WTC11 (cell line): ENCODE measurements around the gene PPOX. TPM values are rescaled to one million over a fixed set of nuclear protein-coding genes. Genes with fewer than 3 reads are reported as not detected.

Experiments
- ATAC-seq: fragments of 200-7000 bp; cut with Tn5 transposase; 2 replicates; pipeline ENCODE4 v1.10.0; 2021; ENCODE audit warnings: mild to moderate bottlenecking, moderate library complexity
- CTCF ChIA-PET: fragments of 300-600 bp; sonication (Branson Sonifier 250); formaldehyde crosslinking; loops from one replicate; lab custom pipeline; 2021; ENCODE audit warnings: antibody characterized with exemption; lab: Charles Lee
- POLR2A ChIA-PET: fragments of 350-600 bp; sonication (Branson Sonifier 250); formaldehyde crosslinking; loops from one replicate; lab custom pipeline; 2021; ENCODE audit warnings: antibody characterized with exemption; lab: Charles Lee
- DNase-seq: peaks from one replicate; pipeline ENCODE4 v3.0.0; 2021; ENCODE audit warnings: low spot score
- H3K27ac Mint-ChIP-seq: 2 replicates; pipeline ENCODE4 v1.8.0; 2021; ENCODE audit warnings: mixed read lengths
- H3K27me3 Mint-ChIP-seq: 2 replicates; pipeline ENCODE4 v1.8.0; 2021; ENCODE audit warnings: low read depth, mild to moderate bottlenecking, moderate library complexity, mixed read lengths
- H3K36me3 Mint-ChIP-seq: 2 replicates; pipeline ENCODE4 v1.8.0; 2021; ENCODE audit warnings: mixed read lengths
- H3K4me1 Mint-ChIP-seq: 2 replicates; pipeline ENCODE4 v1.8.0; 2022; ENCODE audit warnings: mixed read lengths
- H3K4me3 Mint-ChIP-seq: 2 replicates; pipeline ENCODE4 v1.8.0; 2021; ENCODE audit warnings: mild to moderate bottlenecking, moderate library complexity, mixed read lengths
- H3K9me3 Mint-ChIP-seq: 2 replicates; pipeline ENCODE4 v1.8.0; 2021; ENCODE audit warnings: mixed read lengths
- CBFB ChIP-seq: sonication (generic); formaldehyde crosslinking; IDR thresholded peaks from 2 replicates; pipeline ENCODE4 v1.8.1; 2022; ENCODE audit warnings: mild to moderate bottlenecking, low read depth, missing genetic modification reagents
- CREM ChIP-seq: sonication (generic); formaldehyde crosslinking; IDR thresholded peaks from 2 replicates; pipeline ENCODE4 v1.8.1; 2022; ENCODE audit warnings: mild to moderate bottlenecking, missing genetic modification reagents, moderate library complexity
- ESRRA ChIP-seq: sonication (generic); formaldehyde crosslinking; IDR thresholded peaks from 2 replicates; pipeline ENCODE4 v1.8.1; 2022; ENCODE audit warnings: mild to moderate bottlenecking, missing genetic modification reagents, borderline replicate concordance
- FOXP1 ChIP-seq: sonication (generic); formaldehyde crosslinking; IDR thresholded peaks from 2 replicates; pipeline ENCODE4 v1.8.0; 2022; ENCODE audit warnings: missing genetic modification reagents, mild to moderate bottlenecking, moderate library complexity, borderline replicate concordance
- GABPB1 ChIP-seq: sonication (generic); formaldehyde crosslinking; IDR thresholded peaks from 2 replicates; pipeline ENCODE4 v1.8.1; 2023; ENCODE audit warnings: mild to moderate bottlenecking, missing genetic modification reagents
- GTF2I ChIP-seq: fragments of 250-450 bp; sonication (Bioruptor Pico); conservative IDR thresholded peaks from 2 replicates; pipeline ENCODE4 v1.4.0; 2021; ENCODE audit warnings: mild to moderate bottlenecking
- MXD4 ChIP-seq: fragments of 250-450 bp; sonication (Bioruptor Pico); IDR thresholded peaks from 2 replicates; pipeline ENCODE4 v1.8.0; 2021; ENCODE audit warnings: mild to moderate bottlenecking, moderate library complexity, borderline replicate concordance
- SMAD4 ChIP-seq: sonication (generic); formaldehyde crosslinking; IDR thresholded peaks from 2 replicates; pipeline ENCODE4 v1.8.0; 2022; ENCODE audit warnings: mild to moderate bottlenecking, missing genetic modification reagents
- SP1 ChIP-seq: sonication (generic); formaldehyde crosslinking; conservative IDR thresholded peaks from 2 replicates; pipeline ENCODE4 v1.8.1; 2022; ENCODE audit warnings: missing genetic modification reagents
- TEAD1 ChIP-seq: sonication (generic); formaldehyde crosslinking; IDR thresholded peaks from 2 replicates; pipeline ENCODE4 v1.8.0; 2022; ENCODE audit warnings: mild to moderate bottlenecking, missing genetic modification reagents
- TEAD4 ChIP-seq: sonication (generic); formaldehyde crosslinking; IDR thresholded peaks from 2 replicates; pipeline ENCODE4 v1.8.0; 2022; ENCODE audit warnings: mild to moderate bottlenecking, missing genetic modification reagents
- ZBTB21 ChIP-seq: sonication (generic); formaldehyde crosslinking; IDR thresholded peaks from 2 replicates; pipeline ENCODE4 v1.8.1; 2023; ENCODE audit warnings: mild to moderate bottlenecking, missing genetic modification reagents, borderline replicate concordance
- ZNF232 ChIP-seq: sonication (generic); formaldehyde crosslinking; IDR thresholded peaks from 2 replicates; pipeline ENCODE4 v1.8.0; 2022; ENCODE audit warnings: mild to moderate bottlenecking, missing genetic modification reagents
- ZNF317 ChIP-seq: sonication (generic); formaldehyde crosslinking; IDR thresholded peaks from 2 replicates; pipeline ENCODE4 v1.8.1; 2023; ENCODE audit warnings: low read depth, mild to moderate bottlenecking, moderate library complexity, missing genetic modification reagents, borderline replicate concordance
- ZNF416 ChIP-seq: fragments of 250-450 bp; sonication (Bioruptor Pico); IDR thresholded peaks from 2 replicates; pipeline ENCODE4 v1.9.0; 2021; ENCODE audit warnings: mild to moderate bottlenecking, inconsistent platforms
- total RNA-seq: library from RNA; stranded (reverse); gene quantifications from 3 replicates; pipeline ENCODE4 v1.2.3, GENCODE V29; 2021
- TF ChIP-seq, protein P1 (sequence below): fragments of 250-450 bp; sonication (Bioruptor Pico); IDR thresholded peaks from 2 replicates; pipeline ENCODE4 v2.1.2; 2022; ENCODE audit warnings: mild to moderate bottlenecking, moderate library complexity
- TF ChIP-seq, protein P2 (sequence below): sonication (generic); formaldehyde crosslinking; IDR thresholded peaks from 2 replicates; pipeline ENCODE4 v1.8.0; 2022; ENCODE audit warnings: mild to moderate bottlenecking, missing genetic modification reagents
- TF ChIP-seq, protein P3 (sequence below): sonication (generic); formaldehyde crosslinking; IDR thresholded peaks from 2 replicates; pipeline ENCODE4 v1.8.0; 2023; ENCODE audit warnings: missing genetic modification reagents, mild to moderate bottlenecking, borderline replicate concordance
- TF ChIP-seq, protein P4 (sequence below): sonication (generic); formaldehyde crosslinking; IDR thresholded peaks from 2 replicates; pipeline ENCODE4 v1.8.1; 2022; ENCODE audit warnings: mild to moderate bottlenecking, moderate library complexity, missing genetic modification reagents
- TF ChIP-seq, protein P5 (sequence below): fragments of 250-450 bp; sonication (Bioruptor Pico); conservative IDR thresholded peaks from 2 replicates; pipeline ENCODE4 v1.9.0; 2021; ENCODE audit warnings: mild to moderate bottlenecking
- TF ChIP-seq, protein P6 (sequence below): fragments of 250-450 bp; sonication (Bioruptor Pico); IDR thresholded peaks from 2 replicates; pipeline ENCODE4 v1.9.0; 2021; ENCODE audit warnings: mild to moderate bottlenecking

The PPOX gene
- total RNA-seq, 1 experiment from 2014 or later: 44.8 TPM

DNA sequence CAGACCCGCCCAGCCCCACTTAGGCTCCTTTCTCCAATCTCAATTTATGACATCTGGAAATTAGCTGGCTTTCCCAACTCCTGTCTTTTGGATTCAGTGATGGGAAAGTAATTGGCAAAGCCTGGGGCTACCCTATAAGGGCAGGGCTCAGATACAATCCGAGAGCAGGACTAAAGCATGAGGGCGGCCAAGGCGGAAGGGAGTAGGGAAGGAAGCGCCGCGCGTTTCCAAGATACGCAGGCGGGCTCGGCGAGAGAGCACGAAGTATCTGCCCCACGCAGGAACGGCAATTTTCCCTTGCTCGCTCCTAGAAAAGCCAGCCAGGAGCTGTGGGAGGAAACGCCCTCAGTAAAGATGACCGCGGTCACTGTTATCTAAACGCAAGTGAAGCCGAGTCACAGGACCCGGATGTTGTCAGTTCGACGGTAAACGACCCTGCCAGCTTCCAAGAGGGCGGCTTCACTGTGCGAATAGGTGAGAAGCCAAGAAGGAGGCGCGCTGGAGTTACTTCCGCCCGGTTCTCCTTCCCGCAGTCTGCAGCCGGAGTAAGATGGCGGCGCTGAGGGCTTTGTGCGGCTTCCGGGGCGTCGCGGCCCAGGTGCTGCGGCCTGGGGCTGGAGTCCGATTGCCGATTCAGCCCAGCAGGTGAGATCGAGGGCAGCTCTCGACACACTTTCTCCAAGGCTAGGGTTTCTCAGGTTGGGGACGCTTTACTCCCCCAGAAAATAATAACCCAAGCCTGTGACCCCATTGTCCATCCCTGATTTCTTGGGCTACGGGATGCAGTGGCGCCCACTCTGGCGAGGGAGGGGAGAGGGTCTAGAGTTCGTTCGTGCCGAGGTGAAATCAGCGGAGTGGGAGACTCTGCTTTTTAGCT is 35.8 kb downstream of the PPOX start, which contains the start of gene NDUFS2 (continued):
- TF ChIP-seq, protein P1, sequence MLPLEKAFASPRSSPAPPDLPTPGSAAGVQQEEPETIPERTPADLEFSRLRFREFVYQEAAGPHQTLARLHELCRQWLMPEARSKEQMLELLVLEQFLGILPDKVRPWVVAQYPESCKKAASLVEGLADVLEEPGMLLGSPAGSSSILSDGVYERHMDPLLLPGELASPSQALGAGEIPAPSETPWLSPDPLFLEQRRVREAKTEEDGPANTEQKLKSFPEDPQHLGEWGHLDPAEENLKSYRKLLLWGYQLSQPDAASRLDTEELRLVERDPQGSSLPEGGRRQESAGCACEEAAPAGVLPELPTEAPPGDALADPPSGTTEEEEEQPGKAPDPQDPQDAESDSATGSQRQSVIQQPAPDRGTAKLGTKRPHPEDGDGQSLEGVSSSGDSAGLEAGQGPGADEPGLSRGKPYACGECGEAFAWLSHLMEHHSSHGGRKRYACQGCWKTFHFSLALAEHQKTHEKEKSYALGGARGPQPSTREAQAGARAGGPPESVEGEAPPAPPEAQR (CRISPR knock-in tag): no peak
- TF ChIP-seq ZBTB21 (CRISPR knock-in tag) (no peak), ESRRA (peak; percentile 77; the same call in 1 of the 2 replicates), ZNF232 (CRISPR knock-in tag) (peak; percentile 4; the same call in 1 of the 2 replicates), GABPB1 (CRISPR knock-in tag) (peak; percentile 83), SP1 (CRISPR knock-in tag) (peak; percentile 68), TEAD1 (CRISPR knock-in tag) (peak; percentile 82), ZNF416 (CRISPR knock-in tag) (no peak), TEAD4 (no peak), FOXP1 (CRISPR knock-in tag) (peak; percentile 65; the same call in 1 of the 2 replicates), CREM (CRISPR knock-in tag) (peak; percentile 51; the same call in 1 of the 2 replicates)
- TF ChIP-seq, protein P2, sequence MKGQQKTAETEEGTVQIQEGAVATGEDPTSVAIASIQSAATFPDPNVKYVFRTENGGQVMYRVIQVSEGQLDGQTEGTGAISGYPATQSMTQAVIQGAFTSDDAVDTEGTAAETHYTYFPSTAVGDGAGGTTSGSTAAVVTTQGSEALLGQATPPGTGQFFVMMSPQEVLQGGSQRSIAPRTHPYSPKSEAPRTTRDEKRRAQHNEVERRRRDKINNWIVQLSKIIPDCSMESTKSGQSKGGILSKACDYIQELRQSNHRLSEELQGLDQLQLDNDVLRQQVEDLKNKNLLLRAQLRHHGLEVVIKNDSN (CRISPR knock-in tag): peak; percentile 44; the same call in 1 of the 2 replicates
- TF ChIP-seq, protein P3, sequence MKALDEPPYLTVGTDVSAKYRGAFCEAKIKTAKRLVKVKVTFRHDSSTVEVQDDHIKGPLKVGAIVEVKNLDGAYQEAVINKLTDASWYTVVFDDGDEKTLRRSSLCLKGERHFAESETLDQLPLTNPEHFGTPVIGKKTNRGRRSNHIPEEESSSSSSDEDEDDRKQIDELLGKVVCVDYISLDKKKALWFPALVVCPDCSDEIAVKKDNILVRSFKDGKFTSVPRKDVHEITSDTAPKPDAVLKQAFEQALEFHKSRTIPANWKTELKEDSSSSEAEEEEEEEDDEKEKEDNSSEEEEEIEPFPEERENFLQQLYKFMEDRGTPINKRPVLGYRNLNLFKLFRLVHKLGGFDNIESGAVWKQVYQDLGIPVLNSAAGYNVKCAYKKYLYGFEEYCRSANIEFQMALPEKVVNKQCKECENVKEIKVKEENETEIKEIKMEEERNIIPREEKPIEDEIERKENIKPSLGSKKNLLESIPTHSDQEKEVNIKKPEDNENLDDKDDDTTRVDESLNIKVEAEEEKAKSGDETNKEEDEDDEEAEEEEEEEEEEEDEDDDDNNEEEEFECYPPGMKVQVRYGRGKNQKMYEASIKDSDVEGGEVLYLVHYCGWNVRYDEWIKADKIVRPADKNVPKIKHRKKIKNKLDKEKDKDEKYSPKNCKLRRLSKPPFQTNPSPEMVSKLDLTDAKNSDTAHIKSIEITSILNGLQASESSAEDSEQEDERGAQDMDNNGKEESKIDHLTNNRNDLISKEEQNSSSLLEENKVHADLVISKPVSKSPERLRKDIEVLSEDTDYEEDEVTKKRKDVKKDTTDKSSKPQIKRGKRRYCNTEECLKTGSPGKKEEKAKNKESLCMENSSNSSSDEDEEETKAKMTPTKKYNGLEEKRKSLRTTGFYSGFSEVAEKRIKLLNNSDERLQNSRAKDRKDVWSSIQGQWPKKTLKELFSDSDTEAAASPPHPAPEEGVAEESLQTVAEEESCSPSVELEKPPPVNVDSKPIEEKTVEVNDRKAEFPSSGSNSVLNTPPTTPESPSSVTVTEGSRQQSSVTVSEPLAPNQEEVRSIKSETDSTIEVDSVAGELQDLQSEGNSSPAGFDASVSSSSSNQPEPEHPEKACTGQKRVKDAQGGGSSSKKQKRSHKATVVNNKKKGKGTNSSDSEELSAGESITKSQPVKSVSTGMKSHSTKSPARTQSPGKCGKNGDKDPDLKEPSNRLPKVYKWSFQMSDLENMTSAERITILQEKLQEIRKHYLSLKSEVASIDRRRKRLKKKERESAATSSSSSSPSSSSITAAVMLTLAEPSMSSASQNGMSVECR (CRISPR knock-in tag): 0 out of 2 replicates have a peak, but pooled peaks have one; percentile 32
- TF ChIP-seq, protein P4, sequence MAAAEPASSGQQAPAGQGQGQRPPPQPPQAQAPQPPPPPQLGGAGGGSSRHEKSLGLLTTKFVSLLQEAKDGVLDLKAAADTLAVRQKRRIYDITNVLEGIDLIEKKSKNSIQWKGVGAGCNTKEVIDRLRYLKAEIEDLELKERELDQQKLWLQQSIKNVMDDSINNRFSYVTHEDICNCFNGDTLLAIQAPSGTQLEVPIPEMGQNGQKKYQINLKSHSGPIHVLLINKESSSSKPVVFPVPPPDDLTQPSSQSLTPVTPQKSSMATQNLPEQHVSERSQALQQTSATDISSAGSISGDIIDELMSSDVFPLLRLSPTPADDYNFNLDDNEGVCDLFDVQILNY (CRISPR knock-in tag): peak; percentile 66; the same call in 1 of the 2 replicates
- TF ChIP-seq, all 79 proteins: peak for 18

DNA sequence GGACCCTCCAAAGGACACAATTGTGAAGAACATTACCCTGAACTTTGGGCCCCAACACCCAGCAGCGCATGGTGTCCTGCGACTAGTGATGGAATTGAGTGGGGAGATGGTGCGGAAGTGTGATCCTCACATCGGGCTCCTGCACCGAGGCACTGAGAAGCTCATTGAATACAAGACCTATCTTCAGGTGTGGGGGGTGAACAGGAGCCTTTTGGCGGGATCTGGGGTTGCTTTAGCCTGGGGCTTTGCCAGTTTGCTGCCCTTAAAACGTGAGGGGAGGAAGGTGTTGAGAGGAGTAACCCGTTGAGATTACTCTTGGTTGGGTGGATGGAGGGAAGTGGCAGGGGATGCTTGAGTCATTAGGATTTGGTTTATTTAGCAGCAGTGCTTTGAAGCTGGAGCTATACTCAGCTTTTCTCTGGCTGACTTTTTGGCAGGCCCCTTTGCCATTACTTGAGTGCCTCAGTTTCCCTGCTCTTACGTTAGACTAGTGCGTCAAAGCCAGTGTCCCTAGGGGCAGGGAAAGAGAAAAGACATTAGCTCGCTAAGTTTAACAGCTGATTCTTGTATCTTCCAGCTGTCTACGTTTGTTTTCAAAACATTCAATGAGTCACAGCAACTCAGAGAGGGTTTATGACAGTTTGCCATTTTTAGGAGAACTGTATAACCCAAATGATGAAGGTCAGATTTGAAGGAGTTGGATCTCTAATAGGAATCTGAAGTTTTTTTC is 40.4 kb downstream of the PPOX start:
- no peaks in the 10 kb centered on the region; the same call in 1 of the 2 replicates for H3K27me3 Mint-ChIP-seq
- peaks cover 21% of the 10 kb centered on the region for H3K4me1 Mint-ChIP-seq
- ATAC-seq: no peak
- POLR2A ChIA-PET: interaction anchor here (1.1 kb wide), 1 partner anchor 19 kb away, joined by 5 read pairs; the partner anchor contains the start of gene TOMM40L
- no peak for DNase-seq
- H3K9me3 Mint-ChIP-seq: no peaks in the 10 kb centered on the region
- H3K36me3 Mint-ChIP-seq: peaks cover 48% of the 10 kb centered on the region
- 0 out of 2 replicates have a peak overlapping the region, but pooled peaks have one; percentile 35 for H3K27ac Mint-ChIP-seq
- H3K4me3 Mint-ChIP-seq: no peak overlapping the region
- CTCF ChIA-PET: interaction anchor here (0.7 to 1.6 kb wide), 4 partner anchors 8 to 100 kb away, joined by 3 to 5 read pairs (median 4); partner anchors contain the start of genes PCP4L1 and TOMM40L
- TF ChIP-seq GTF2I (CRISPR knock-in tag): no peak
- TF ChIP-seq ZNF317: no peak
- TF ChIP-seq MXD4: no peak
- TF ChIP-seq, protein P5, sequence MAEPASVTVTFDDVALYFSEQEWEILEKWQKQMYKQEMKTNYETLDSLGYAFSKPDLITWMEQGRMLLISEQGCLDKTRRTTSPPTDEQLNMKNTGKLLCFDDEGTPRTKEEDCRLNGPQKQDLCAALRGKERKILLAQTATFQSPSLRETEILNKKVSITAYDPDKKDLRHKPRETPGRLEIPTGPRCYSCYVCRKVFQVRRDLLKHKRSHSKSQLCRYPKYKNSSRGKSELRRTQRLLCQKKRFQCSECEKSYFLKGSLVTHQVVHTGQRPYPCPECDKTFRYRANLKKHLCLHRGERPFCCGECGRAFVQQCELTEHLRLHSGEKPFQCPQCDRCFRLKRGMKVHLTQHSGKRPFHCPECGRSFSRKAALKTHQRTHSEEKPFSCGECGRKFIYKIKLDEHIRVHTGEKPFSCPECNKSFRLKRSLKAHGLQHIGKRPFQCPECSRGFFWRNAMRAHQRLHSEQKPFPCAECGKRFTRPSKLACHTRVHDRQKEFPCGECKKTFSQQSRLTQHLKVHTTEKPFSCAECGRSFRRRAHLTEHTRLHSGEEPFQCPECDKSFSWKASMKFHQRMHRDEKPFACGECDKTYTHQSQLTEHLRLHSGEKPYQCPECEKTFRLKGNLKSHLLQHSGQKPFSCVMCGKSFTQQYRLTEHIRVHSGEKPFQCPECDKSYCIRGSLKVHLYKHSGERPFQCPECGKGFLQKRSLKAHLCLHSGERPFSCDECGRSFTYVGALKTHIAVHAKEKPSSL (CRISPR knock-in tag): no peak
- TF ChIP-seq, protein P6, sequence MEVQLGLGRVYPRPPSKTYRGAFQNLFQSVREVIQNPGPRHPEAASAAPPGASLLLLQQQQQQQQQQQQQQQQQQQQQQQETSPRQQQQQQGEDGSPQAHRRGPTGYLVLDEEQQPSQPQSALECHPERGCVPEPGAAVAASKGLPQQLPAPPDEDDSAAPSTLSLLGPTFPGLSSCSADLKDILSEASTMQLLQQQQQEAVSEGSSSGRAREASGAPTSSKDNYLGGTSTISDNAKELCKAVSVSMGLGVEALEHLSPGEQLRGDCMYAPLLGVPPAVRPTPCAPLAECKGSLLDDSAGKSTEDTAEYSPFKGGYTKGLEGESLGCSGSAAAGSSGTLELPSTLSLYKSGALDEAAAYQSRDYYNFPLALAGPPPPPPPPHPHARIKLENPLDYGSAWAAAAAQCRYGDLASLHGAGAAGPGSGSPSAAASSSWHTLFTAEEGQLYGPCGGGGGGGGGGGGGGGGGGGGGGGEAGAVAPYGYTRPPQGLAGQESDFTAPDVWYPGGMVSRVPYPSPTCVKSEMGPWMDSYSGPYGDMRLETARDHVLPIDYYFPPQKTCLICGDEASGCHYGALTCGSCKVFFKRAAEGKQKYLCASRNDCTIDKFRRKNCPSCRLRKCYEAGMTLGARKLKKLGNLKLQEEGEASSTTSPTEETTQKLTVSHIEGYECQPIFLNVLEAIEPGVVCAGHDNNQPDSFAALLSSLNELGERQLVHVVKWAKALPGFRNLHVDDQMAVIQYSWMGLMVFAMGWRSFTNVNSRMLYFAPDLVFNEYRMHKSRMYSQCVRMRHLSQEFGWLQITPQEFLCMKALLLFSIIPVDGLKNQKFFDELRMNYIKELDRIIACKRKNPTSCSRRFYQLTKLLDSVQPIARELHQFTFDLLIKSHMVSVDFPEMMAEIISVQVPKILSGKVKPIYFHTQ (CRISPR knock-in tag): no peak
- no peak for TF ChIP-seq SMAD4 (CRISPR knock-in tag)
- no peak for TF ChIP-seq CBFB (CRISPR knock-in tag)
